PC-9 (cell line): Measurements from ENCODE around the gene RABL6.

Source experiments
- CTCF ChIP-seq: fragments of 200-600 bp; sonication (generic); conservative IDR thresholded peaks from 2 replicates; pipeline ENCODE4 v1.6.1; 2017; ENCODE audit warnings: mixed run types, antibody characterized with exemption, mild to moderate bottlenecking, moderate library complexity
- EZH2 ChIP-seq: fragments of 200-600 bp; sonication (generic); IDR thresholded peaks from 2 replicates; pipeline ENCODE4 v1.8.0; 2017; ENCODE audit warnings: antibody characterized with exemption, low read depth

- TF ChIP-seq CTCF (no peak), EZH2 (no peak)
These were observed 45.2 kb downstream of the RABL6 start for GRCh38 chr9:136852664-136853595.
